Osteoblast (primary cell): ENCODE data around the gene TRMT1L. TPM values are rescaled to one million over a fixed set of nuclear protein-coding genes. Genes with fewer than 3 reads are reported as not detected.

Experiments
- DNase-seq: peaks from one replicate; pipeline ENCODE4 v3.0.0; 2011; ENCODE audit warnings: low spot score, mixed read lengths; ENCODE audit not compliant: insufficient read length; ENCODE audit errors: missing footprints
- H2AFZ ChIP-seq: 2 replicates; pipeline ENCODE4 v1.6.0; 2011; ENCODE audit warnings: mild to moderate bottlenecking, low read length
- H3K27ac ChIP-seq: 2 replicates; pipeline ENCODE4 v1.5.1; 2011; ENCODE audit warnings: mild to moderate bottlenecking, low read depth, low read length, moderate library complexity
- H3K27me3 ChIP-seq: 2 replicates; pipeline ENCODE4 v1.6.0; 2012; ENCODE audit warnings: mild to moderate bottlenecking, control low read depth, inconsistent platforms, low read length, moderate library complexity; ENCODE audit not compliant: insufficient read depth
- H3K36me3 ChIP-seq: 2 replicates; pipeline ENCODE4 v1.5.1; 2011; ENCODE audit warnings: mild to moderate bottlenecking, low read length, control low read depth, moderate library complexity; ENCODE audit not compliant: insufficient read depth
- H3K4me1 ChIP-seq: 2 replicates; pipeline ENCODE4 v1.5.1; 2011; ENCODE audit warnings: mild to moderate bottlenecking, low read length, control low read depth, moderate library complexity; ENCODE audit not compliant: insufficient read depth
- H3K4me2 ChIP-seq: 2 replicates; pipeline ENCODE4 v1.6.0; 2011; ENCODE audit warnings: mild to moderate bottlenecking, low read length; ENCODE audit not compliant: insufficient read depth
- H3K4me3 ChIP-seq: fragments of 200-600 bp; sonication (generic); 3 replicates; pipeline ENCODE4 v1.5.1; 2012; ENCODE audit warnings: mild to moderate bottlenecking, low read length, inconsistent platforms; ENCODE audit not compliant: insufficient read depth
- H3K79me2 ChIP-seq: 2 replicates; pipeline ENCODE4 v1.6.0; 2012; ENCODE audit warnings: mild to moderate bottlenecking, low read length, control low read depth, inconsistent platforms; ENCODE audit not compliant: insufficient read depth
- H3K9me3 ChIP-seq: 2 replicates; pipeline ENCODE4 v1.5.1; 2011; ENCODE audit warnings: low read depth, low read length, control low read depth
- H4K20me1 ChIP-seq: 2 replicates; pipeline ENCODE4 v1.6.0; 2012; ENCODE audit warnings: mild to moderate bottlenecking, low read length, control low read depth; ENCODE audit not compliant: insufficient read depth
- CTCF ChIP-seq: IDR thresholded peaks from 2 replicates; pipeline ENCODE4 v1.5.1; 2011; ENCODE audit warnings: mild to moderate bottlenecking, low read depth, low read length, moderate library complexity; ENCODE audit errors: extremely low read depth
- total RNA-seq: library from RNA; depleted of rRNA; stranded (reverse); fragments of >200 nt; gene quantifications from 2 replicates; pipeline ENCODE4 v1.2.3, GENCODE V29; 2012

Gene TRMT1L
- total RNA-seq, 1 donor, result 12.3 TPM

DNA sequence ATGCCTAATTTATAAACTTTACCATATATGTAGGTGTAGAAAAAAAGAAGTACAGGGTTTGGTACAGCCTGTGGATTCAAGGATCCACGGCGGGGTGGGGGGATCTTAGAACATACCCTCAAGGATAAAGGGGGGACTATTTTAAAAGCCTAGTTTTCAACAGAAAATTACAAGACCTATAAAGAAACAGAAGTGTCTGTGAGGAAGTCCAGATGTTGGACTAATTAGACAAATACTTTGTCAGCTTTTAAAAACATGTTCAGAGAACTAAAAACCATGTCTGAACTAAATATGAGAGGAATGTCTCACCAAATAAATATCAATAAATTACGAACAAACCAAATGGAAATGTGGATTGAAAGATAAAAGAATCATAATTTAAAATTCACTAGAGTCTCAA is 51.6 kb downstream of the TRMT1L start:
- Histone ChIP-seq H3K27me3 (no peaks in the 10 kb centered on the region), H4K20me1 (no peaks in the 10 kb centered on the region), H3K4me3 (no peak overlapping the region), H3K4me1 (no peaks in the 10 kb centered on the region), H3K79me2 (no peaks in the 10 kb centered on the region), H3K9me3 (no peaks in the 10 kb centered on the region), H2AFZ (no peak overlapping the region), H3K4me2 (no peak overlapping the region), H3K36me3 (no peaks in the 10 kb centered on the region), H3K27ac (no peak overlapping the region)
- TF ChIP-seq CTCF, result no peak
- DNase-seq, result no peak

DNA sequence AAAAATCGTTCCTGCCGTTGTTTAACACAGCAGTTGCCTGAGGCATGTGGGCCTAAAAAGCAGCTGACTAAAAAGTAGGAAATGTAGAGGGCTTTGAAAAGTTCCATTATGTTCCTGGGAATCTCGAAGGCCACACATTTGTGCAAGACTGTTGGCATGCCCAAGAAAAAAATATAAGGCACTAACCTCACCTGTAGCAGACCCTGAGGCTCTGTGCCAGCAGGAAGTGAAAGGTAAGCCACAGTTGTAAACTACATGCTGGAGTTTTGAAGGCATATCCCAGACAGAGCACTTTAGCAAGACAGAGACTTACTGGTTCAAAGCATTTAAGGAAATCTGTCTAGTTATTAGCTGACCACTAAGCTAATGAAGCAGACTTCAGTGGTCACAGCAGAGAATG is 52.7 kb downstream of the TRMT1L start:
- Histone ChIP-seq H3K27ac (no peak overlapping the region), H3K4me1 (no peaks in the 10 kb centered on the region), H3K4me2 (no peak overlapping the region), H3K27me3 (no peaks in the 10 kb centered on the region), H3K4me3 (no peak overlapping the region), H3K79me2 (no peaks in the 10 kb centered on the region), H4K20me1 (no peaks in the 10 kb centered on the region), H2AFZ (no peak overlapping the region), H3K36me3 (no peaks in the 10 kb centered on the region), H3K9me3 (no peaks in the 10 kb centered on the region)
- TF ChIP-seq CTCF, result no peak
- no peak for DNase-seq

GRCh38 chr1:185096531-185096930 is 60.2 kb downstream of the TRMT1L start:
- no peaks in the 10 kb centered on the region for H4K20me1 ChIP-seq
- no peak for TF ChIP-seq CTCF
- no peak overlapping the region for H3K4me2 ChIP-seq
- H3K9me3 ChIP-seq, result no peaks in the 10 kb centered on the region
- H3K27me3 ChIP-seq, result no peaks in the 10 kb centered on the region
- H3K79me2 ChIP-seq, result no peaks in the 10 kb centered on the region
- no peaks in the 10 kb centered on the region for H3K4me1 ChIP-seq
- H3K27ac ChIP-seq, result no peak overlapping the region
- H2AFZ ChIP-seq, result no peak overlapping the region
- no peak overlapping the region for H3K4me3 ChIP-seq
- DNase-seq, result no peak
- H3K36me3 ChIP-seq, result no peaks in the 10 kb centered on the region

- H2AFZ ChIP-seq, result no peak overlapping the region
- no peak overlapping the region for H3K4me2 ChIP-seq
- no peaks in the 10 kb centered on the region for H3K27me3 ChIP-seq
- H3K36me3 ChIP-seq, result no peaks in the 10 kb centered on the region
- H3K27ac ChIP-seq, result no peak overlapping the region
- no peaks in the 10 kb centered on the region for H3K79me2 ChIP-seq
- no peak for TF ChIP-seq CTCF
- no peaks in the 10 kb centered on the region for H3K9me3 ChIP-seq
- H4K20me1 ChIP-seq, result no peaks in the 10 kb centered on the region
- no peaks in the 10 kb centered on the region for H3K4me1 ChIP-seq
- DNase-seq, result no peak
- no peak overlapping the region for H3K4me3 ChIP-seq
These were observed 62.0 kb downstream of the TRMT1L start for GRCh38 chr1:185094761-185095160.
